Cerebellar cortex (tissue), 1 donor: ENCODE data around the gene IL24.
A peak's percentile ranks its signal among the peaks of the same experiment; 100 is the strongest.
"Not testable (repeated sequence)": the region's sequence is repeated elsewhere in the genome, so short reads cannot be mapped to it uniquely, and the experiment has no call there.

ENCODE experiments used
- DNase-seq: peaks from one replicate; pipeline ENCODE4 v3.0.0-alpha.2; 2015; ENCODE audit warnings: low spot score

IL24 gene

GRCh38 chr1:206897175-206897574 lies at the start of gene IL24:
Gene IL24, plus strand, starts transcription at chr1:206897443. Its CDS starts 390 bp downstream, at chr1:206897833.
- no peak for DNase-seq

- DNase-seq = no peak
Measured at GRCh38 chr1:206847946-206848345, 49.3 kb upstream of the IL24 start.

- DNase-seq = no peak
Measured at GRCh38 chr1:206850401-206850800, 46.8 kb upstream of the IL24 start.

- DNase-seq = no peak
Measured at GRCh38 chr1:206851341-206852010, 45.8 kb upstream of the IL24 start.

GRCh38 chr1:206852662-206853061 lies 44.6 kb upstream of the IL24 start:
- not testable (repeated sequence) for DNase-seq

- DNase-seq = not testable (repeated sequence)
Measured at GRCh38 chr1:206853696-206854095, 43.5 kb upstream of the IL24 start.

GRCh38 chr1:206854401-206855129 lies 42.7 kb upstream of the IL24 start:
- DNase-seq = peak; percentile 22

GRCh38 chr1:206855859-206856258 lies 41.4 kb upstream of the IL24 start:
- no peak for DNase-seq

- no peak for DNase-seq
Measured at GRCh38 chr1:206856674-206857464, 40.4 kb upstream of the IL24 start.

- no peak for DNase-seq
Measured at GRCh38 chr1:206859082-206859521, 38.1 kb upstream of the IL24 start.

GRCh38 chr1:206860165-206860564 lies 37.1 kb upstream of the IL24 start:
- no peak for DNase-seq

- no peak for DNase-seq
Measured at GRCh38 chr1:206863266-206863665, 34.0 kb upstream of the IL24 start.

- peak; percentile 54 for DNase-seq
Measured at GRCh38 chr1:206864939-206865671, 32.1 kb upstream of the IL24 start, which contains the start of gene IL20. Gene IL20, plus strand, starts transcription at chr1:206865623. Its CDS starts 230 bp downstream, at chr1:206865853.

GRCh38 chr1:206866062-206866461 lies 31.2 kb upstream of the IL24 start:
- DNase-seq = no peak

GRCh38 chr1:206867239-206867638 lies 30.0 kb upstream of the IL24 start:
- DNase-seq = no peak

- DNase-seq = no peak
Measured at GRCh38 chr1:206867716-206868115, 29.5 kb upstream of the IL24 start.

- DNase-seq = no peak
Measured at GRCh38 chr1:206868264-206868663, 29.0 kb upstream of the IL24 start.

- DNase-seq = no peak
Measured at GRCh38 chr1:206872139-206872538, 25.1 kb upstream of the IL24 start.

GRCh38 chr1:206873603-206874188 lies 23.5 kb upstream of the IL24 start:
- DNase-seq = no peak

- no peak for DNase-seq
Measured at GRCh38 chr1:206875752-206876377, 21.4 kb upstream of the IL24 start.

GRCh38 chr1:206878456-206878855 lies 18.8 kb upstream of the IL24 start:
- no peak for DNase-seq
